Stimulated activated naive B cell treated with anti-CD40 and anti-IgM and Interleukin-4, amounts not matched to agents 10 μg/mL and 1 μg/mL and 100 μg/mL, for 72 hours (primary cell): ENCODE data around the gene LRRC30.

ENCODE experiments used
- ATAC-seq, 2 donors: fragments of 150-1000 bp; cut with Tn5 transposase; replicated peaks; 2 replicates each; pipeline ENCODE4 v1.10.0; 2021; ENCODE audit warnings: moderate library complexity in 1 of 2
- DNase-seq: peaks from one replicate; pipeline ENCODE4 v3.0.0; 2021
- H3K27ac Mint-ChIP-seq: one replicate; pipeline ENCODE4 v1.8.0; 2022; ENCODE audit warnings: mild to moderate bottlenecking, mixed read lengths
- H3K27me3 Mint-ChIP-seq, 2 donors: one replicate each; pipeline ENCODE4 v1.8.0; 2022; ENCODE audit warnings: mixed read lengths in 2 of 2
- H3K36me3 Mint-ChIP-seq, 2 donors: one replicate each; pipeline ENCODE4 v1.8.0; 2022; ENCODE audit warnings: mixed read lengths in 2 of 2, mild to moderate bottlenecking in 1 of 2
- H3K4me1 Mint-ChIP-seq, 2 donors: one replicate each; pipeline ENCODE4 v1.8.0; 2022; ENCODE audit warnings: mixed read lengths in 2 of 2, mild to moderate bottlenecking in 1 of 2
- H3K4me3 Mint-ChIP-seq, 2 donors: one replicate each; pipeline ENCODE4 v1.8.0; 2022; ENCODE audit warnings: mild to moderate bottlenecking in 2 of 2, mixed read lengths in 2 of 2, moderate library complexity in 1 of 2
- H3K9me3 Mint-ChIP-seq, 2 donors: one replicate each; pipeline ENCODE4 v1.8.0; 2022; ENCODE audit warnings: mixed read lengths in 2 of 2, mild to moderate bottlenecking in 1 of 2

Gene LRRC30

DNA sequence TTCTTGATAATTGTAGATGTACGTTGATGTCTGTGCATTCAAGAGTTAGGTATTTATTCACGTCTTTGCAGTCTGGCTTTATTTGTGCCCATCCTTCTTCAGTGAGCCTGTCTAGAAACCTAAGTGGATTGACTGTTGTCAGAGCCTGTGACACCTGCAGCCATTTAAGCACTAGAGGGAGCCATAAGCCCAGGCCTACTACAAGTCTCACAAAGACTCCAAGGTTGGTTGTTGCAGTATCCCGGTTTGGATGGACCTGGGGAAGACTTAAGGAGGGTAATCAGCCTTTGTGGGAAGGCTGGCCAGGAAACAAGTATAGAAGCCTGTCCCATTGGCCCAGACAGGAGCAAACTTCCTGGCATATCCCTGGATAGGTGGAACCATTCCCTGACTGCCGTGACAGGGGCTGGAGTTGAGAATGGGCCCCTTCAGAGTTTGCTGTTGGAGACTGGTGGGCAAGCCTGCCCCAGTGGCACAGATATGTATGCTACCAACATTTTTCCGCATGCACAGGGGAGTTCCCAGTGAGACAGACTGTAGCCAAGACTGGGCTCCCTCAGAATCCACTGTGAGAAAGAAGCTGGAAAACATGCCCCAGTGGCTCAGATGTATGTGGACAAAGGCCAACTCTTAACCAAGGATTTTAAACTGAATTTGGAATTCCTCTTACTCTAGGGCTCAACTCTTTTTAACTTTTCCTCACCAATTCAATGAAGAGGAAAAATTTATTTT, 9.3 kb upstream of the LRRC30 start:
- H3K27ac Mint-ChIP-seq = no peak overlapping the region
- ATAC-seq = peak; percentile 60 to 68
- no peak for DNase-seq
- no peaks in the 10 kb centered on the region for H3K9me3 Mint-ChIP-seq
- no peak overlapping the region for H3K4me3 Mint-ChIP-seq
- no peaks in the 10 kb centered on the region for H3K4me1 Mint-ChIP-seq
- no peaks in the 10 kb centered on the region for H3K36me3 Mint-ChIP-seq
- no peaks in the 10 kb centered on the region for H3K27me3 Mint-ChIP-seq

- ATAC-seq = no peak
- H3K4me1 Mint-ChIP-seq = no peaks in the 10 kb centered on the region
- H3K9me3 Mint-ChIP-seq = no peaks in the 10 kb centered on the region
- H3K27ac Mint-ChIP-seq = no peak overlapping the region
- H3K36me3 Mint-ChIP-seq = no peaks in the 10 kb centered on the region
- no peak for DNase-seq
- no peaks in the 10 kb centered on the region for H3K27me3 Mint-ChIP-seq
- no peak overlapping the region for H3K4me3 Mint-ChIP-seq
These were observed 6.7 kb upstream of the LRRC30 start for GRCh38 chr18:7224198-7224597.

DNA sequence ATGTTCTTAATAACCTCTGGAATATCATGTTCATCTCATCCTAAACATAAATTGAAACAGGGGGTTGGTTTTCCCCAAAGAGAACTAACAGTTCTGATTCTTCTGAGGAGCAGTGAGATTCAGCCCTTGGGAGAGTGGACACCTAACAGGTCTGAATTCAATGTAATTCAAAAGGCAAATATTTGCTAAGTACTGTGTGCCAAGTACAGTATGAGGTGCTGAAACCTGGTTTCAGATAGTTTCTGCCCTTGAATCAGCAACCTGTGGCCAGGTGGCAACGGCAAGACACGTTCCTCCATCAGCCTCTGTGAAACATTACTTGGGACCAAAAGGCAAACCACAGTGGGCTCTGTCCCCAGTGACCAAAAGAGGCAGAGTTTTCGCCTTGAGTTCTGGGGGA, 1.3 kb downstream of the LRRC30 start:
- Mint-ChIP-seq H3K4me3 (no peak overlapping the region), H3K36me3 (no peaks in the 10 kb centered on the region), H3K9me3 (no peaks in the 10 kb centered on the region), H3K27ac (no peak overlapping the region), H3K4me1 (no peaks in the 10 kb centered on the region), H3K27me3 (no peaks in the 10 kb centered on the region)
- DNase-seq (no peak), ATAC-seq (no peak)

- Mint-ChIP-seq H3K27me3 (no peaks in the 10 kb centered on the region), H3K36me3 (no peaks in the 10 kb centered on the region), H3K9me3 (no peaks in the 10 kb centered on the region), H3K27ac (no peak overlapping the region), H3K4me1 (no peaks in the 10 kb centered on the region), H3K4me3 (no peak overlapping the region)
- no peak for ATAC-seq
- DNase-seq = no peak
These were observed 2.4 kb downstream of the LRRC30 start for GRCh38 chr18:7233134-7233810.

- Mint-ChIP-seq H3K4me3 (no peak overlapping the region), H3K9me3 (no peaks in the 10 kb centered on the region), H3K27ac (no peak overlapping the region), H3K27me3 (no peaks in the 10 kb centered on the region), H3K36me3 (no peaks in the 10 kb centered on the region), H3K4me1 (no peaks in the 10 kb centered on the region)
- ATAC-seq (no peak), DNase-seq (no peak)
These were observed 3.2 kb downstream of the LRRC30 start for GRCh38 chr18:7234091-7234490.

DNA sequence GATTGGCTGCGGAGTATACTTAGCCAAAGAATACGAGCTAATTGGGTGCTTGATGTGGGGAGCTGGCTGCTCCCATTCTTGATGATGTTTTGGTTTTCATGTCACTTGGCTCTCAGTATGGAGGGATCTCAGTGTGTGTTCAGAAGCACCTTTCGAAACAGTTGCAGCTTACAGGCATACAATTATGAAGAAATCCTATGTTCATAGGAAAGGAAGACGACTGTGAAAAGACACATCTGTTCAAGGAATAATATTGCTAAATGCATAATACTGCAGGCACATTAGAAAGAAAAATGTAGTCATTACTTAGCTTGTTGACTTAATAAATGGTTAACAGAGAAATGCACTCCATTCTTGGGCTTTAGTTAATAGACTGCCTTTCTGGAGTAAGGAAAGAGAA, 4.1 kb downstream of the LRRC30 start:
- H3K27ac Mint-ChIP-seq = no peak overlapping the region
- no peaks in the 10 kb centered on the region for H3K27me3 Mint-ChIP-seq
- no peak for ATAC-seq
- no peaks in the 10 kb centered on the region for H3K36me3 Mint-ChIP-seq
- no peaks in the 10 kb centered on the region for H3K9me3 Mint-ChIP-seq
- H3K4me1 Mint-ChIP-seq = no peaks in the 10 kb centered on the region
- H3K4me3 Mint-ChIP-seq = no peak overlapping the region
- no peak for DNase-seq

DNA sequence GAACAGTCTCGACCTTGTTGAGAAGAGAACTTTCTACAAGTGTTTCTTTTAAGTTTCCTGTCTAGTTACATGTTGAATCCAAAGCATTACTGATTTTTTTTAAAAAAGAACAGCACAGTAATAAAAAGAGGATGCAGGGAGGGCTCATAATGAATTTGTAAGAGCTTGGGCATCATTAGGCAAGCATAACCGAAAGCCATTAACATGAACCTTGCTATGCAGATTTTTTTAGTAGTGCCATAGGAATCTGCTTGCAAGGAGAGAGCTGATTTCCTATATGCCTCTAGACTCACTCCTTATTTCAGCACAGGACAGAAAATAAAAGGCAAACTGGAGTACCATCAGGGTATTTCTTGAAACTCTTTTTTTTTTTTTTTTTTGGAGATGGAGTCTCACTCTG, 5.2 kb downstream of the LRRC30 start:
- ATAC-seq (no peak), DNase-seq (no peak)
- Mint-ChIP-seq H3K36me3 (no peaks in the 10 kb centered on the region), H3K4me3 (no peak overlapping the region), H3K9me3 (peaks cover 2 to 4% of the 10 kb centered on the region in 2 donors), H3K4me1 (no peaks in the 10 kb centered on the region), H3K27ac (no peak overlapping the region), H3K27me3 (no peaks in the 10 kb centered on the region)

DNA sequence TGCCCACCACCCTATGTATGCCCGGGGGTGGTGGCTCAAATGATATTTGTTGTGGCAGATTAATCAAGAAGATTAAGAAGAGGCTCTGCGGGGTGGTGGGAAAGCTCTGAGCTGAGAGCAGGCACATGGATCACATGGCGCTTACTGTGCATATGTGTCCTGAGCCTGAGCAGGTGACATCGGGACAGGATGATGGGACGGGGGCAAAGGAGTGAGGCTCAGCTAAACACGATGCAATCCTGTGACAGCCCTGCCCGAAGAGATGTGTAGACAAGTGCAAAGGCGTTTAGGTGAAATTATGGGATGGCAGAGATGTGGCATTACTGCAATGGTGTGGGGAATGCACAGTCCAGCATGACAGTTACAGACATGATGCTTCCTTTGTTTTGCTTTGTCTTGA, 6.0 kb downstream of the LRRC30 start:
- peaks cover 2 to 4% of the 10 kb centered on the region in 2 donors for H3K9me3 Mint-ChIP-seq
- no peak overlapping the region for H3K27ac Mint-ChIP-seq
- no peaks in the 10 kb centered on the region for H3K4me1 Mint-ChIP-seq
- H3K36me3 Mint-ChIP-seq = no peaks in the 10 kb centered on the region
- ATAC-seq (no peak), DNase-seq (no peak)
- H3K4me3 Mint-ChIP-seq = no peak overlapping the region
- no peaks in the 10 kb centered on the region for H3K27me3 Mint-ChIP-seq

- Mint-ChIP-seq H3K27ac (no peak overlapping the region), H3K4me1 (no peaks in the 10 kb centered on the region), H3K4me3 (no peak overlapping the region), H3K36me3 (no peaks in the 10 kb centered on the region), H3K9me3 (peaks cover 2 to 4% of the 10 kb centered on the region in 2 donors), H3K27me3 (no peaks in the 10 kb centered on the region)
- no peak for DNase-seq
- no peak for ATAC-seq
These were observed 6.9 kb downstream of the LRRC30 start for GRCh38 chr18:7237673-7238272.

DNA sequence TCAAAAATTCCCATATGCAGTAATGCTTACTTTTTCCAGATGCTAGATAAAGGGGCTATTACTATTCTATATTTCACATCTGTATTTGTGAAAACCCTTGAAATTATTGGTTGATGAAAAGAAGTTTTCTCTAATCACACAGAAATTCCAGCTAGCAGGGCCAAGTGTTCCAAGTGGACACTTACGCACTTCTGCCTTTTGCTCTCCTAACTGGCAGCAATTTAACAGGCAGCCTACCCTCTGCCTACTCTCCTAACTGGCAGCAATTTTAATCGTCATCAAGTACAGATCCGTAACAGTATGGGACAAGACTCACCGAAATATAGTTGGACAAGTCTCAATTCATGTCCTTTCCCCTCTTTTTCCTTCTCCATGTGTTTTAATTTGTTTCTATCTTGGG, 12.0 kb downstream of the LRRC30 start:
- Mint-ChIP-seq H3K27ac (no peak overlapping the region), H3K4me1 (no peaks in the 10 kb centered on the region), H3K9me3 (peaks cover 2 to 9% of the 10 kb centered on the region in 2 donors), H3K36me3 (no peaks in the 10 kb centered on the region), H3K4me3 (no peak overlapping the region), H3K27me3 (peaks cover 0 to 6% of the 10 kb centered on the region in 2 donors)
- ATAC-seq (no peak), DNase-seq (no peak)

DNA sequence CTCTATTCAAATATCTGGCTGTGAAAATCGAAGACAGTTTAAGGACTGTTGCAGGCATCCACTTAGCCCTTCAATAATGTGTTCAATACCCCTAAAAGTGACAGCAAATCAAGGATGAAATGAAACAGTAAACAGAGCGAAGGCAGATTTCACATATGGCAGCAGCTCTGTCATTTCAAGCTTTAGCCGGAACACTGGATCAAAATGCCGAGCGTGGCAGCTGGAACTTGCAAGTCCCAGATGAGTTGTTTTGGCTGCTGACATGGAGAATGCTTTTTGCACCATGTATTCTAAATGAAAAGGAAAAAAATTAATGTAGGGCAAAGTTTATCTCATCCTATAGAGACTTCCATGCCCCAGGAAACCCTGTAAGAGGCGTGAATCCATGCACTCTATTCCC, 18.0 kb downstream of the LRRC30 start:
- H3K4me3 Mint-ChIP-seq = no peak overlapping the region
- no peak for ATAC-seq
- H3K9me3 Mint-ChIP-seq = peaks cover 1 to 5% of the 10 kb centered on the region in 2 donors
- peaks cover 0 to 6% of the 10 kb centered on the region in 2 donors for H3K27me3 Mint-ChIP-seq
- H3K27ac Mint-ChIP-seq = no peak overlapping the region
- no peak for DNase-seq
- no peaks in the 10 kb centered on the region for H3K36me3 Mint-ChIP-seq
- H3K4me1 Mint-ChIP-seq = no peaks in the 10 kb centered on the region

DNA sequence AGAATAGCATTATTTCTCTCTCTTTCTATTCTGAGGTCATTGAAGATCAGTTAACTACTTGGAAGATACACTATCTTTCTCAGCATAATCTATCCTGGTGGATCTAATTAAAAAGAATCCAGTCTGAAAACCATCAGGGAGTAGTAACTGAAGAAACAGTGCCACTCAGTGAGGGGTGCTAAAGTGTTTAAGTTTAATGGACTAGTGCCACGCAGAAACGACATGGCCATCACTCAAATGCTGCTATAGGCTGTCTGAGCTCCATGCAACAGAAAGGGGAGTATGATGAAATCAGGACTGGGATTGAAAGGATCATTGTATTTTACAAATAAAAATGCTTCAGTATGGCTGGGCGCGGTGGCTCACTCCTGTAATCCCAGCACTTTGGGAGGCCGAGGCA, 23.3 kb downstream of the LRRC30 start:
- H3K27ac Mint-ChIP-seq = no peak overlapping the region
- H3K4me3 Mint-ChIP-seq = no peak overlapping the region
- DNase-seq (no peak), ATAC-seq (no peak)
- no peaks in the 10 kb centered on the region for H3K36me3 Mint-ChIP-seq
- peaks cover 0 to 1% of the 10 kb centered on the region in 2 donors for H3K9me3 Mint-ChIP-seq
- H3K4me1 Mint-ChIP-seq = no peaks in the 10 kb centered on the region
- H3K27me3 Mint-ChIP-seq = peaks cover 0 to 6% of the 10 kb centered on the region in 2 donors

DNA sequence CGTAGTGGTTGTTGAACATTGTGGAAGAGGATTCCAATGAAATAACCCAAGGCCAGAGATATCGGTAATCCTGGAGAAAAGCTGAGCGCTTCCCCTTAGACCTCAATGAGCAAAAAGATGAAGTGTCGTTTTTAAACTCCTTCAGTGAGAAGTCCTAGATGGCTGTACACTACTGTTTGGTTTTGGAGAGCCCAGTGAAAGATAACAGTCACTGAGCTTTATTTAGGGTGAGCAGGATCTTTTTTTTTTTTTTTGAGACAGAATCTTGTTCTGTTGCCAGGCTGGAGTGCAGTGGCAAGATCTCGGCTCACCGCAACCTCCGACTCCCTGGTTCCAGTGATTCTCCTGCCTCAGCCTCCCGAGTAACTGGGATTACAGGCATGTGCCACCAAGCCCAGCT, 24.2 kb downstream of the LRRC30 start:
- ATAC-seq (no peak), DNase-seq (no peak)
- Mint-ChIP-seq H3K4me1 (no peaks in the 10 kb centered on the region), H3K4me3 (no peak overlapping the region), H3K36me3 (no peaks in the 10 kb centered on the region), H3K27ac (no peak overlapping the region), H3K27me3 (peaks cover 0 to 6% of the 10 kb centered on the region in 2 donors), H3K9me3 (peaks cover 0 to 1% of the 10 kb centered on the region in 2 donors)

DNA sequence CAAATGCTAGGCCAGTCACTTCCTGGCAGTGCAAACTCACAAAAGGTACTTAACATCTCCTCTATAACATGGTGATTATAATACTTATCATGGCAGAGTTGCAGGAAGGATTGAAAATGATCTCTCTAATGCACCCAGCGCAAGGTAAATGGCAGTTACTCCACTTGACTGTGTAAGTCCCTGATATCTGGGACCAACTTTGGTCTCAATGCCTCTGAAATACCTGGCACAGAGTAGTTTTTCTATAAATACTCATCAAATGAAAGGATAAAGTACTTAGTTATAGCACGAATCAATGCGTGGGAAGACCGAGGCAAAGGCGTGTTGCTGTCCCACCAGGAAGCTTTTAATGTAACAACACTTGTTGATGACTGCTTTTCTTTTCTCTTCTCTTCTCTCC, 24.8 kb downstream of the LRRC30 start:
- ATAC-seq (no peak), DNase-seq (no peak)
- H3K27me3 Mint-ChIP-seq = peaks cover 0 to 6% of the 10 kb centered on the region in 2 donors
- no peaks in the 10 kb centered on the region for H3K36me3 Mint-ChIP-seq
- no peak overlapping the region for H3K27ac Mint-ChIP-seq
- peaks cover 0 to 1% of the 10 kb centered on the region in 2 donors for H3K9me3 Mint-ChIP-seq
- no peak overlapping the region for H3K4me3 Mint-ChIP-seq
- H3K4me1 Mint-ChIP-seq = no peaks in the 10 kb centered on the region
